ENCODE results near the gene LSAMP.

LSAMP gene

GRCh38 chr3:116155841-116156240 is 289.4 kb downstream of the LSAMP start:
- DNase-seq: no peak

GRCh38 chr3:116154389-116154788 is 290.9 kb downstream of the LSAMP start:
- DNase-seq: no peak

- DNase-seq: no peak
These were observed 292.1 kb downstream of the LSAMP start for GRCh38 chr3:116153174-116153573.

GRCh38 chr3:116150655-116151167 is 294.6 kb downstream of the LSAMP start:
- no peak for DNase-seq

- no peak for DNase-seq
These were observed 296.1 kb downstream of the LSAMP start for GRCh38 chr3:116148881-116149851.

- DNase-seq: no peak
These were observed 299.7 kb downstream of the LSAMP start for GRCh38 chr3:116145613-116146012.

- no peak for DNase-seq
These were observed 303.6 kb downstream of the LSAMP start for GRCh38 chr3:116141724-116142123.

GRCh38 chr3:116140100-116140689 is 305.1 kb downstream of the LSAMP start:
- no peak for DNase-seq

GRCh38 chr3:116139641-116140040 is 305.6 kb downstream of the LSAMP start:
- DNase-seq: no peak

GRCh38 chr3:116135457-116136085 is 309.7 kb downstream of the LSAMP start:
- DNase-seq: no peak

GRCh38 chr3:116129187-116129946 is 315.9 kb downstream of the LSAMP start:
- DNase-seq: no peak

- no peak for DNase-seq
These were observed 317.8 kb downstream of the LSAMP start for GRCh38 chr3:116127464-116127863.

GRCh38 chr3:116124166-116124565 is 321.1 kb downstream of the LSAMP start:
- DNase-seq: no peak

GRCh38 chr3:116118475-116119169 is 326.7 kb downstream of the LSAMP start:
- DNase-seq: no peak

GRCh38 chr3:116114586-116114985 is 330.7 kb downstream of the LSAMP start:
- DNase-seq: no peak

- no peak for DNase-seq
These were observed 332.6 kb downstream of the LSAMP start for GRCh38 chr3:116112696-116113095.

- DNase-seq: no peak
These were observed 333.5 kb downstream of the LSAMP start for GRCh38 chr3:116111765-116112164.

- DNase-seq: no peak
These were observed 341.3 kb downstream of the LSAMP start for GRCh38 chr3:116103868-116104530.

GRCh38 chr3:116102037-116102436 is 343.2 kb downstream of the LSAMP start:
- DNase-seq: no peak

- DNase-seq: no peak
These were observed 348.1 kb downstream of the LSAMP start for GRCh38 chr3:116097226-116097625.

GRCh38 chr3:116096631-116097030 is 348.7 kb downstream of the LSAMP start:
- no peak for DNase-seq

GRCh38 chr3:116093374-116093773 is 351.9 kb downstream of the LSAMP start:
- no peak for DNase-seq
